WTC11 (cell line): ENCODE measurements around the gene USP21. TPM values are rescaled to one million over a fixed set of nuclear protein-coding genes. Genes with fewer than 3 reads are reported as not detected.

Source experiments
- ATAC-seq: fragments of 200-7000 bp; cut with Tn5 transposase; 2 replicates; pipeline ENCODE4 v1.10.0; 2021; ENCODE audit warnings: mild to moderate bottlenecking, moderate library complexity
- CTCF ChIA-PET: fragments of 300-600 bp; sonication (Branson Sonifier 250); formaldehyde crosslinking; loops from one replicate; lab custom pipeline; 2021; ENCODE audit warnings: antibody characterized with exemption; lab: Charles Lee
- POLR2A ChIA-PET: fragments of 350-600 bp; sonication (Branson Sonifier 250); formaldehyde crosslinking; loops from one replicate; lab custom pipeline; 2021; ENCODE audit warnings: antibody characterized with exemption; lab: Charles Lee
- DNase-seq: peaks from one replicate; pipeline ENCODE4 v3.0.0; 2021; ENCODE audit warnings: low spot score
- H3K27ac Mint-ChIP-seq: 2 replicates; pipeline ENCODE4 v1.8.0; 2021; ENCODE audit warnings: mixed read lengths
- H3K27me3 Mint-ChIP-seq: 2 replicates; pipeline ENCODE4 v1.8.0; 2021; ENCODE audit warnings: low read depth, mild to moderate bottlenecking, moderate library complexity, mixed read lengths
- H3K36me3 Mint-ChIP-seq: 2 replicates; pipeline ENCODE4 v1.8.0; 2021; ENCODE audit warnings: mixed read lengths
- H3K4me1 Mint-ChIP-seq: 2 replicates; pipeline ENCODE4 v1.8.0; 2022; ENCODE audit warnings: mixed read lengths
- H3K4me3 Mint-ChIP-seq: 2 replicates; pipeline ENCODE4 v1.8.0; 2021; ENCODE audit warnings: mild to moderate bottlenecking, moderate library complexity, mixed read lengths
- H3K9me3 Mint-ChIP-seq: 2 replicates; pipeline ENCODE4 v1.8.0; 2021; ENCODE audit warnings: mixed read lengths
- CREB1 ChIP-seq: sonication (generic); formaldehyde crosslinking; IDR thresholded peaks from 2 replicates; pipeline ENCODE4 v1.8.0; 2023; ENCODE audit warnings: mild to moderate bottlenecking, missing genetic modification reagents
- E2F5 ChIP-seq: sonication (generic); formaldehyde crosslinking; IDR thresholded peaks from 2 replicates; pipeline ENCODE4 v1.8.1; 2022; ENCODE audit warnings: mild to moderate bottlenecking, moderate library complexity, missing genetic modification reagents
- ESRRA ChIP-seq: sonication (generic); formaldehyde crosslinking; IDR thresholded peaks from 2 replicates; pipeline ENCODE4 v1.8.1; 2022; ENCODE audit warnings: mild to moderate bottlenecking, missing genetic modification reagents, borderline replicate concordance
- FOXJ3 ChIP-seq: sonication (generic); formaldehyde crosslinking; IDR thresholded peaks from 2 replicates; pipeline ENCODE4 v1.9.0; 2021; ENCODE audit warnings: missing genetic modification reagents, mild to moderate bottlenecking, borderline replicate concordance
- GABPB1 ChIP-seq: sonication (generic); formaldehyde crosslinking; IDR thresholded peaks from 2 replicates; pipeline ENCODE4 v1.8.1; 2023; ENCODE audit warnings: mild to moderate bottlenecking, missing genetic modification reagents
- IRF2 ChIP-seq: sonication (generic); formaldehyde crosslinking; IDR thresholded peaks from 2 replicates; pipeline ENCODE4 v1.8.0; 2022; ENCODE audit warnings: low read depth, missing genetic modification reagents, borderline replicate concordance
- RORB ChIP-seq: fragments of 250-450 bp; sonication (Bioruptor Pico); IDR thresholded peaks from 2 replicates; pipeline ENCODE4 v1.9.0; 2021; ENCODE audit warnings: mild to moderate bottlenecking
- SMAD4 ChIP-seq: sonication (generic); formaldehyde crosslinking; IDR thresholded peaks from 2 replicates; pipeline ENCODE4 v1.8.0; 2022; ENCODE audit warnings: mild to moderate bottlenecking, missing genetic modification reagents
- SOX15 ChIP-seq: fragments of 250-450 bp; sonication (Bioruptor Pico); IDR thresholded peaks from 2 replicates; pipeline ENCODE4 v1.9.0; 2021; ENCODE audit warnings: mild to moderate bottlenecking
- TP53 ChIP-seq: sonication (generic); formaldehyde crosslinking; IDR thresholded peaks from 2 replicates; pipeline ENCODE4 v1.8.1; 2023; ENCODE audit warnings: mild to moderate bottlenecking, missing genetic modification reagents
- USF2 ChIP-seq: sonication (generic); formaldehyde crosslinking; IDR thresholded peaks from 2 replicates; pipeline ENCODE4 v1.8.1; 2023; ENCODE audit warnings: mild to moderate bottlenecking, missing genetic modification reagents, moderate library complexity
- ZNF263 ChIP-seq: sonication (generic); formaldehyde crosslinking; IDR thresholded peaks from 2 replicates; pipeline ENCODE4 v1.8.1; 2022; ENCODE audit warnings: low read depth, mild to moderate bottlenecking, moderate library complexity, missing genetic modification reagents
- ZNF396 ChIP-seq: fragments of 250-450 bp; sonication (Bioruptor Pico); IDR thresholded peaks from 2 replicates; pipeline ENCODE4 v1.8.0; 2021; ENCODE audit warnings: mild to moderate bottlenecking, moderate library complexity, borderline replicate concordance
- ZNF532 ChIP-seq: fragments of 250-450 bp; sonication (Bioruptor Pico); IDR thresholded peaks from 2 replicates; pipeline ENCODE4 v1.9.0; 2021; ENCODE audit warnings: mild to moderate bottlenecking, borderline replicate concordance
- ZNF671 ChIP-seq: fragments of 250-450 bp; sonication (Bioruptor Pico); IDR thresholded peaks from 2 replicates; pipeline ENCODE4 v1.8.0; 2021; ENCODE audit warnings: mild to moderate bottlenecking
- total RNA-seq: library from RNA; stranded (reverse); gene quantifications from 3 replicates; pipeline ENCODE4 v1.2.3, GENCODE V29; 2021
- TF ChIP-seq, protein P1 (sequence below): sonication (generic); formaldehyde crosslinking; IDR thresholded peaks from 2 replicates; pipeline ENCODE4 v1.8.1; 2023; ENCODE audit warnings: mild to moderate bottlenecking, missing genetic modification reagents
- TF ChIP-seq, protein P2 (sequence below): sonication (generic); formaldehyde crosslinking; IDR thresholded peaks from 2 replicates; pipeline ENCODE4 v1.8.0; 2023; ENCODE audit warnings: mild to moderate bottlenecking, missing genetic modification reagents
- TF ChIP-seq, protein P3 (sequence below): fragments of 250-450 bp; sonication (Bioruptor Pico); IDR thresholded peaks from 2 replicates; pipeline ENCODE4 v1.9.0; 2021; ENCODE audit warnings: mild to moderate bottlenecking
- TF ChIP-seq, protein P4 (sequence below): sonication (generic); formaldehyde crosslinking; conservative IDR thresholded peaks from 2 replicates; pipeline ENCODE4 v1.8.1; 2022; ENCODE audit warnings: mild to moderate bottlenecking, missing genetic modification reagents

The USP21 gene
- total RNA-seq, 1 experiment from 2014 or later, result 30.8 TPM

DNA sequence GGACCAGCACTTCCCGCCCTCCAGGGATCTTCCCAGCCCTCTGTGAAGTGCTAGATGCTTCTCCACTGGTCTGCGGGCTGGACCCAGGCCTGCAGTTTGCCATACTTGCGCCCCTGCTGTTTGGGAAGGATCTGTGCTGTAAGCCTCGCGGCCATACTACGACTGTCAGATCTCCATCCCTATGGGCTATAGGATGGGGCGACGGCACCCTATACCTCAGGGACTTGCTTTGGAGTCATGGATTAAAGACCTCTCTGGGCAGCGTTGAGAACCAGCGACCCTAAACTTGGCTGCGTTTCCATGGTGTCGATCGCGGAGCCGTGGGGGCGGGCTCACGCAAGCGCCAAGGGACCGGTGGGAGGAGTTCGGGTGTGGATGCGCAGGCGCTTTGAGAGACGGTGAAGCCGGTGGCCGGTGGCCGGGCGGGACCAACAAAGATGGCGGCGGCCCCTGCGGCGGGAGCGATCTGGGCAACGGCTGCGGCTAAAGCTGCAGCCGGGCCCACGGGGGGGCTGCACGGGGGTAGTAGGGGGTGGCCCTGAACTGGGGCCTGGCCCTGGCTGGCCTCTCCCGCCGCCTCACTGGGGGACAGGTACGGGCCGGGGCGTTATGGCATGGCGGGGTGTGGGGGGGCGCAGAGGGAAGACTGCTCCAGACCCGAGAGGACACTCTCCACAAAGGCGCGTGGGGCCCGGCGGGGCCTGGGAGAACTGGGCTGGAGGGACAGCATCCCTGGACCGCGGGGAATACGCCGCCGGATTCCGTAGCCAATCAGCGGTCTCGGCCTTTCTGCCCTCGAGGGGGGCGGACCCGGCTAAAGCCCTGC, at the start of gene USP21 (continued):
- TF ChIP-seq ZNF532 (CRISPR knock-in tag) (no peak), CREB1 (CRISPR knock-in tag) (0 out of 2 replicates have a peak, but pooled peaks have one; percentile 34), E2F5 (peak; percentile 65; the same call in 1 of the 2 replicates), ZNF263 (no peak), GABPB1 (CRISPR knock-in tag) (peak; percentile 38)
- TF ChIP-seq, protein P1, sequence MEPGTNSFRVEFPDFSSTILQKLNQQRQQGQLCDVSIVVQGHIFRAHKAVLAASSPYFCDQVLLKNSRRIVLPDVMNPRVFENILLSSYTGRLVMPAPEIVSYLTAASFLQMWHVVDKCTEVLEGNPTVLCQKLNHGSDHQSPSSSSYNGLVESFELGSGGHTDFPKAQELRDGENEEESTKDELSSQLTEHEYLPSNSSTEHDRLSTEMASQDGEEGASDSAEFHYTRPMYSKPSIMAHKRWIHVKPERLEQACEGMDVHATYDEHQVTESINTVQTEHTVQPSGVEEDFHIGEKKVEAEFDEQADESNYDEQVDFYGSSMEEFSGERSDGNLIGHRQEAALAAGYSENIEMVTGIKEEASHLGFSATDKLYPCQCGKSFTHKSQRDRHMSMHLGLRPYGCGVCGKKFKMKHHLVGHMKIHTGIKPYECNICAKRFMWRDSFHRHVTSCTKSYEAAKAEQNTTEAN (CRISPR knock-in tag), result no peak

DNA sequence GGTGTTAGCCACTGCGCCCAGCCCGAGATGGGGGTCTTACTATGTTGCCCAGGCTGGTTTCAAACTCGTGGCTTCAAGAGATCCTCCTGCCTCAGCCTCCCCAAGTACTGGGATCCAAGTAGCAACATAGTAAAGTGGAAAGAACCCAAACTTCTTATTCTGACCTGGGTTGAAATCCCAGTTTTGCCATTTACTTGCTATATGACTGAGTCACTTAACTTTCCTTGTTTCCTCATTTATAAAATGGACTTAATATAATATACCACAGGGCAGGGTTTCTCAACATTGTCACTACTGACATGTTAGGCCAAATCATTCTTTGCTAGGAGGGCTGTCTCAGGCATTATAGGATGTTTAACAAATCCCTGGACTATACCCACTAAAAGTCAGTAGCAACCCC, 48.2 kb upstream of the USP21 start:
- no peak overlapping the region for H3K27ac Mint-ChIP-seq
- no peak for TF ChIP-seq RORB
- TF ChIP-seq FOXJ3 (CRISPR knock-in tag), result no peak
- no peak for TF ChIP-seq ZNF263
- TF ChIP-seq, protein P2, sequence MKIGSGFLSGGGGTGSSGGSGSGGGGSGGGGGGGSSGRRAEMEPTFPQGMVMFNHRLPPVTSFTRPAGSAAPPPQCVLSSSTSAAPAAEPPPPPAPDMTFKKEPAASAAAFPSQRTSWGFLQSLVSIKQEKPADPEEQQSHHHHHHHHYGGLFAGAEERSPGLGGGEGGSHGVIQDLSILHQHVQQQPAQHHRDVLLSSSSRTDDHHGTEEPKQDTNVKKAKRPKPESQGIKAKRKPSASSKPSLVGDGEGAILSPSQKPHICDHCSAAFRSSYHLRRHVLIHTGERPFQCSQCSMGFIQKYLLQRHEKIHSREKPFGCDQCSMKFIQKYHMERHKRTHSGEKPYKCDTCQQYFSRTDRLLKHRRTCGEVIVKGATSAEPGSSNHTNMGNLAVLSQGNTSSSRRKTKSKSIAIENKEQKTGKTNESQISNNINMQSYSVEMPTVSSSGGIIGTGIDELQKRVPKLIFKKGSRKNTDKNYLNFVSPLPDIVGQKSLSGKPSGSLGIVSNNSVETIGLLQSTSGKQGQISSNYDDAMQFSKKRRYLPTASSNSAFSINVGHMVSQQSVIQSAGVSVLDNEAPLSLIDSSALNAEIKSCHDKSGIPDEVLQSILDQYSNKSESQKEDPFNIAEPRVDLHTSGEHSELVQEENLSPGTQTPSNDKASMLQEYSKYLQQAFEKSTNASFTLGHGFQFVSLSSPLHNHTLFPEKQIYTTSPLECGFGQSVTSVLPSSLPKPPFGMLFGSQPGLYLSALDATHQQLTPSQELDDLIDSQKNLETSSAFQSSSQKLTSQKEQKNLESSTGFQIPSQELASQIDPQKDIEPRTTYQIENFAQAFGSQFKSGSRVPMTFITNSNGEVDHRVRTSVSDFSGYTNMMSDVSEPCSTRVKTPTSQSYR (CRISPR knock-in tag), result no peak
- TF ChIP-seq SOX15 (CRISPR knock-in tag), result no peak
- TF ChIP-seq SMAD4, result no peak
- TF ChIP-seq, protein P3, sequence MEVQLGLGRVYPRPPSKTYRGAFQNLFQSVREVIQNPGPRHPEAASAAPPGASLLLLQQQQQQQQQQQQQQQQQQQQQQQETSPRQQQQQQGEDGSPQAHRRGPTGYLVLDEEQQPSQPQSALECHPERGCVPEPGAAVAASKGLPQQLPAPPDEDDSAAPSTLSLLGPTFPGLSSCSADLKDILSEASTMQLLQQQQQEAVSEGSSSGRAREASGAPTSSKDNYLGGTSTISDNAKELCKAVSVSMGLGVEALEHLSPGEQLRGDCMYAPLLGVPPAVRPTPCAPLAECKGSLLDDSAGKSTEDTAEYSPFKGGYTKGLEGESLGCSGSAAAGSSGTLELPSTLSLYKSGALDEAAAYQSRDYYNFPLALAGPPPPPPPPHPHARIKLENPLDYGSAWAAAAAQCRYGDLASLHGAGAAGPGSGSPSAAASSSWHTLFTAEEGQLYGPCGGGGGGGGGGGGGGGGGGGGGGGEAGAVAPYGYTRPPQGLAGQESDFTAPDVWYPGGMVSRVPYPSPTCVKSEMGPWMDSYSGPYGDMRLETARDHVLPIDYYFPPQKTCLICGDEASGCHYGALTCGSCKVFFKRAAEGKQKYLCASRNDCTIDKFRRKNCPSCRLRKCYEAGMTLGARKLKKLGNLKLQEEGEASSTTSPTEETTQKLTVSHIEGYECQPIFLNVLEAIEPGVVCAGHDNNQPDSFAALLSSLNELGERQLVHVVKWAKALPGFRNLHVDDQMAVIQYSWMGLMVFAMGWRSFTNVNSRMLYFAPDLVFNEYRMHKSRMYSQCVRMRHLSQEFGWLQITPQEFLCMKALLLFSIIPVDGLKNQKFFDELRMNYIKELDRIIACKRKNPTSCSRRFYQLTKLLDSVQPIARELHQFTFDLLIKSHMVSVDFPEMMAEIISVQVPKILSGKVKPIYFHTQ (CRISPR knock-in tag), result no peak
- no peak for TF ChIP-seq ESRRA (CRISPR knock-in tag)
- no peak for TF ChIP-seq TP53 (CRISPR knock-in tag)
- TF ChIP-seq, protein P4, sequence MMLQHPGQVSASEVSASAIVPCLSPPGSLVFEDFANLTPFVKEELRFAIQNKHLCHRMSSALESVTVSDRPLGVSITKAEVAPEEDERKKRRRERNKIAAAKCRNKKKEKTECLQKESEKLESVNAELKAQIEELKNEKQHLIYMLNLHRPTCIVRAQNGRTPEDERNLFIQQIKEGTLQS, result no peak
- TF ChIP-seq USF2 (CRISPR knock-in tag), result no peak
- no peak for TF ChIP-seq IRF2 (CRISPR knock-in tag)
- TF ChIP-seq ZNF396 (CRISPR knock-in tag), result no peak
- no peak for TF ChIP-seq ZNF671
- no peak for TF ChIP-seq GABPB1 (CRISPR knock-in tag)
- TF ChIP-seq, all 79 proteins: peak for 0
- H3K36me3 Mint-ChIP-seq, result peaks cover 3% of the 10 kb centered on the region; the same call in 1 of the 2 replicates
- no peak overlapping the region for H3K4me3 Mint-ChIP-seq
- H3K4me1 Mint-ChIP-seq, result peaks cover 7% of the 10 kb centered on the region
- ChIA-PET POLR2A (no interaction called here), CTCF (no interaction called here)
- H3K9me3 Mint-ChIP-seq, result no peaks in the 10 kb centered on the region
- DNase-seq (no peak), ATAC-seq (no peak)
- H3K27me3 Mint-ChIP-seq, result no peaks in the 10 kb centered on the region
